Activated naive CD4-positive, alpha-beta T cell (primary cell): Measurements from ENCODE around the gene TAOK3.
"Not testable (repeated sequence)": the region's sequence is repeated elsewhere in the genome, so short reads cannot be mapped to it uniquely, and the experiment has no call there.

Experiments
- DNase-seq, 4 experiments: peaks; one replicate each; lab custom pipeline; 2025; lab: John Stamatoyannopoulos, UW

TAOK3 gene

DNA sequence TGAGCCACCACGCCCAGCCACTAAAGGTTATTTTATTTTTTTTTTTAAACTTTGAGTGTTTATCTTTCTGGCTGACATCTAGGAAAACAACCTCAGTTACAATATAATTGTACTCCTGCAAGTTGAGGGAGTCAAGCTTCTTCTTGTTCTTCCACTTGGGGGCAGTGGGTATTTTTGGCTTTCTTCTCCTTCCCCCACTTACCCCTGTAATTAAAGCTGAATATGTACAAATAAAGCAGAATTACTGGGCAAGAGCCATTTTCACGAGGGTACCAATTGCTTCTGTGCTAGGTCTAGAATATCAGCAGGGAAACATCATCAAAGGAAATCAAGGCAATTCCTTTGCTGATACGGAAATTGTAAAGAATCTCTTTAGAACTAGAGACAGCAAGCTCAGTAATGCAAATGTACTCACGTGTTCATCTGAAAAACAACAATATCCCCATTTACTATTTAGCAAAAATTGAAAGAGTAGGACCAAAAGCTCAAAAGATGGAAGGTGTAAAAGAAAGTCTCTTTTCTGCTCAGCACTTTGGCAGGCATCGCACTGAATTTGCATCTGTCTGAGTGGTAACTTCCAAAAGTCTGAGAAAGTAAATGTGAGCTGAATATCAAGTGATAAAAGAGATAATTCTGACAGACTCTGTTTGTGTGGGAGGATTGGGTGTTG is 72.8 kb downstream of the TAOK3 start:
- no peak for DNase-seq

DNA sequence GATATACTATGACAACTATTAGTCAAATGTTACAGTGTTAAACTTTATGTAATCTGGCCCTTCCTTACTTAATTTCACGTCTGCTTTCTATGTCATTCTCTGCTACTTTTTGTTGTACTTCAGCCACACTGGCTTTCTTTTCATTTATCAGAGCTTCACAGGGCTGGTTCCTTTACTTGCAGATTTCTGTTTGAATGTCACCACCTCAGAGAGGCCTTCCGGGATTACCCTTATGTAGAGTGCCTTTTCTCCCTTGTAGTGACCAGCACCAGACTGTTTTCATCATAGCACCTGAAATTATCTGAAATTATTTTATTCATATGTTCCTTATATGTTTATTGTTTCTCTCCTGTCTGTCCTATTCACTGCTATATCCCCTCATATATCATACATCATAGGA is 75.4 kb downstream of the TAOK3 start:
- no peak for DNase-seq

DNA sequence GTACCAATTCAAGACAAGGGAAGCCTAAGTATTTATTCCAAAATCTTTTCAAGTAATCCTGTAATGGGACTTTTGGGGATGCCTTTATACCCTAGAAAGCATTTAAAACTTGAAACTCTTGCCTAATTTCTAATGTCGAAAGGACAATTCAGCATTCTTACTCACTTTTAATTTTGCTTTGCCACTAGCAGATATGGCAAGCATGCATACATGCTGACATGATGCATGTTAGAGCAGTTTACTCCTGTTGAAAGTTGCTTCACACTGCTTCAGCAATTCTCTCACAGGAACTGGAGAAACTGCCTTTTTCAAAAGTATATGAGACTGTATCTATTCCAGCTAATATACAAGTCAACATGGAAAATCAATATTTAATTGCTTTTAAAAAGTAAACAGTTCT is 79.9 kb downstream of the TAOK3 start:
- no peak for DNase-seq

DNA sequence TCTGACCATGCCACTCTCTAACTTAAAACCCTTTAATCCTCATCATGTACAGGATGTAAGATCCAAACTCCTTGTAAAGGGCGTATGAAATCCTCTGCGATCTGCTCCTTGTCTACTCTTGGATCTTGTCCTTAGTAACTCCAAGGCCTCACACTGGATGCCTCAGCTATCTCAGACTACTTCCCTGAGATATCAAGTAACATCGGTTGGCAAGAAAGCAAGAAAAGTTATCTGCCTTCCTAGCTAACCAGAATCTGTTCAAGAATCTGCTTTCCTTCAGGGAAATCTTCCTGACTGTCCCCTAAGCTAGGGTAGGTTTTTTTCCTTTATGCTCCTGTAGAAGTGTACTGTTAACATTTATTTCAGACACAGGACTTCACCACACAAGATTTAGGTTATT is 82.6 kb downstream of the TAOK3 start:
- no peak for DNase-seq

DNA sequence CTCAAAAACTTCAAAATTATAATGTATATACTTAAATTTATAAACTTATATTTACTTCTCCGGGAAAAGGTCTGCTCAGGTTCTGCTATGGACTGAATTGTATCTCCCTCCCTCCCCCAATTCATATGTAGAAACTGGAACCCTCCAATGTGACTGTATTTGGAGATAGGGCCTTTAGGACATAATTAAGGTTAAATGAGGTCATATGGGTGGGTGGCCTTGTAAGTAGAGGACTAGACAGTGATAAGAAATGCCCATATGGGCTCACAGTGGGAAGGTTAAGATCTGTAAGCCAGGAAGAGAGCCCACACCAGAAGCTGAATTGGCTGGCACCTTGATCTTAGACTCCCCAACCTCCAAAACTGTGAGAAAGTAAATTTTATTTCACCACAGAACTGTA is 84.5 kb downstream of the TAOK3 start:
- DNase-seq = no peak

DNA sequence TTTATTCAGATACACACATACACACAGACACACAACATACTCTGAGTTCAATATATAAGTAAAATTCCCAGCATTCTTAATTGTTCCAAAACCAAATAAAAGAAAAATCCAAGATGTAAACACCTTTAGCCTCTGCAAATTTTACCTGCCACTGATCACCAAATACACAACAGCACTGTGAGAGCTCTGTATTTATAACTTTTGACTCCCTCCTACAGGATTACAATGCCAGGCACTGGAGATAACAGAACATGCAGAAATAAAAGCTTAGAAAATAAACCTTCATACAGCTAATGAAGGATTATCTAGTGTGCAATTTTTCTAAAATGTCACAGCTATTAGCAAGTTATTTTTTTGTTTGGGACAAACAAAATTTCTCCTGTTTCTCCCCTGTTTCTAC is 85.0 kb downstream of the TAOK3 start:
- DNase-seq = no peak

DNA sequence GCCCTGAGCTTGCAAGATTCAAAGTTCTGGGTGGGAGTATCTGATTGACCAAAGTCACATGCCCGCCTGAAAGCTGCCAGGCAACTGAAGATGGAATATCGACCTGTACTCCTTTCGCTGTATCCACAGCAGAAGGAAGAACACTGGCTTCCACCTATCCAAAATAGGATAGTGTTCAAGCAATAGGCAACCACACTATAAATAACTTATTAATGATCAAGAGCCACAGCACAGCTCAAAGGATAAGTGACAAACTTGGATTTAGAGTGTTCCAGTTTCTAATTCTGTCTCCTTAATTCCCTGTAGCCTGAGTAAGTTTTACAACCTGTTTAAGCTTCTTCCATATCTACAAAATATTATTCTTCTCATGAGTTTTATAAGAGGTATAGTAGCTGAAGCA is 89.9 kb downstream of the TAOK3 start:
- DNase-seq = no peak

DNA sequence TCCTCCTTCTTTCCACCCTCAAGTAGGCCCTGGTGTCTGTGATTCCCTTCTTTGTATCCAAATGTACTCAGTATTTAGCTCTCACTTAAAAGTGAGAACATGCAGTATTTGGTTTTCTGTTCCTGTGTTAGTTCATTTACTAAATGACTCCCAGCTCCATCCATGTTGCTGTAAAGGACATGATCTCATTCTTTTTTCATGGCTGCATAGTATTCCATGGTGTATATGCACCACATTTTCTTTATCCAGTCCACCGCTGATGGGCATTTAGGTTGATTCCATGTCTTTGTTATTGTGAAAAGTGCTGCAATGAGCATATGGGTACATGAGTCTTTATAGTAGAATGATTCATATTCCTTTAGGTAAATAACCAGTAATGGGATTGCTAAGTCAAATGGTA is 94.4 kb downstream of the TAOK3 start:
- not testable (repeated sequence) for DNase-seq

DNA sequence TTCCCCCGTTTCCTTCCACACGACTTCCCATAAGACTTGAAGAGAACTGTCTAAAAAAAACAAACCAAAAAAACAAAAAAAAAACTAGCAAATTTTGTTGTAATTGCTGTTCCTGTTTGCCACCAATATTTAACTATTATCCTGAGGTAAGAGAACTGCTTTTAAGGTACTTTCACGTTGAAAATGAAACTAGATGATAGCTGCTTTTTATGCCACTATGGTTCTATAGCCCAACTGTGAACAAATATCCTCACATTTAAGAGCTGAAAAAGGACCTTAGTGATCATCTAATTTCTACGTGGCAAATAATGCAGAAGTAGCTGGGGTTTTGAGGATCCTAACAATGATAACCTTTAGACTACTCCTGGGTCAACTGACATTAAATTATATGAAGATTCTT is 98.6 kb downstream of the TAOK3 start:
- no peak for DNase-seq

DNA sequence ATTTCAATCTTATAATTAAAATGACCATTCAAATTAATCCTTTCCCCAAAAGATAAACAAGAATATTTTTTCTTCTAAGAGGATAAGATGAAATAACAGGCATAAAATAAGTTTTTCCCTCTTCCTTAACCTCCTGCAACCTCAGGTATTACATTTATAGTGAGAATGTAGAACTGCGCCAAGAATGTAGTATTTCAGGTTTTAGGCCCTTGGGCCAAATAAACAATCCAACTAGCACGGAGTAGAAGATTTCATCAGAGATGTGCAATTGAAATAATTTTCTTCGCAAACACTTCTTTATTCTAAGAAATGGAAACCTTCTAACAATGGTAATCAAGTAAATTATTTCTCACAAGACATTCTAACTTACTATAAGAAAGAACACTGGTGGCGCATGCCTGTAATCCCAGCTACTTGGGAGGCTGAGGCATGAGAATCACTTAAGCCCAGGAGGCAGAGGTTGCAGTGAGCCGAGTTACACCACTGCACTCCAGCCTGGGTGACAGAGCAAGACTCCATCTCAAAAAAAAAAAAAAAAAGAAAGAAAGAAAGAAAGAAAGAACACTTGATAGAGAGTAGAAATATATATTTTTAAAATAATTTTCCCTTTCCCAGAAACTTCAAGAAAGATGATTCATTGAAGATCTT is 100.8 kb downstream of the TAOK3 start:
- no peak for DNase-seq

DNA sequence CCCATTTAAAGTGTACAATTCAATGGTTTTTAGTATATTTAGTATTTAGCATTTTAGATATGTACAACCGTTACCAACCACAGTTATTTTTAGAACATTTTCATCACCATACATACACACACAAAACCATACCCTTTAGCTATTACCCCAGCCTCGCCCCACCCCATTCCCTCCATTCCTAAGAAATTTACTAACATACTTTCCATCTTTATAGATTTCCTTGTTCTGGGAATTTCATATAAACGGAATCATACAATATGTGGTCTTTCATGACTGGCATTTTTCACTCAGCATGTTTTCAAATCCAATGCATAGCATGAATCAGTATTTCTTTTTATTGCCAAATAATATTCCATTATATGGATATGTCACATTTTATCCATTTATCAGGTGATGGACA is 101.5 kb downstream of the TAOK3 start:
- no peak for DNase-seq

DNA sequence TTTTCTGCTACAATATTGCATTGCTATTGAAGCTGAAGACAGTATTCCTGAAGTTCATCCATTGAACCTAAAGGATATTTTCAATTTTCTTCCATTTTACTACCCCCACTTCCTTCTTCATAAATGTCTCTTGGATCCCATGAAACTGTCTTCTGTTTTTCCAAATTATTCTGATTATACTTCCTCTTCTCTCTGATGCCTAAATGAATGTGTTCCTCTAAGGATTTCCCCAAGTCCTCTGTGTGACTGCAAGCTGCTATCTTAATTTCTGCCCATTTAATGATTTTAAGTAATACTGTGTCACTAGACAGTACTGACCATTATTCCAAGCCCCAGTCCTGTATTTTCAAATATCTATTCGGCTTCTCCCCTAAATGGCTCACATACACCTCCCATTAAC is 102.9 kb downstream of the TAOK3 start:
- DNase-seq = no peak

DNA sequence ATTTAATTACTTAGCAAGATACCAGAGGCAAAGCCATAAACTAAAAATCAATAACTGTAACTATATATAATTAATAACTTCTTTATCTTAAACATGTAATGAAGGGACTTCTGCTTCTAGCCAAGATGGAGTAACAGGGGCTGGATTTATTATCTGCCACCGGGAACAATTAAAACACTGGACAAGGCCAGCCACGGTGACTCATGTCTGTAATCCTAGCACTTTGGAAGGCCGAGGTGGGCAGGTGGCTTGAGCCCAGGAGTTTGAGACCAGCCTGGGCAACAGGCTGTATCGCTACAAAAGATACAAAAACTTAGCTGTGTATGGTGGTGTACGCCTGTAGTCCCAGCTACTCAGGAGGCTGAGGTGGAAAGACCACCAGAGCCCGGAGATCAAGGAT is 113.6 kb downstream of the TAOK3 start:
- DNase-seq = no peak

DNA sequence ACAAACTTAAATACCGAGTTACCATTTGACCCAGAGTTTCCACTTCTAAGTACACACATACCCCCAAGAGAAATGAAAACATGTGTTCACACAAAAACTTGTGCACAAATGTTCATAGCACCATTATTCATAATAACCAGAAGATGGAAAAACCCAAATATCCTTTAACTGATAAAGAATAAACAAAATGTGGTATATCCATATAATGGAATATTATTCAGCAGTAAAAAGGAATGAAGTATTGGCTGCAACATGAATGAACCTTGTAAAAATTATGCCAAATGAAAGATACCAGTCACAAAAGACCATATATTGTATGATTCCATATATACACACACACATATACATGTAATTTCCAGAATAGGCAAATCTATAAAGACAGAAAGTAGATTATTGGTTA is 116.4 kb downstream of the TAOK3 start:
- DNase-seq = no peak

DNA sequence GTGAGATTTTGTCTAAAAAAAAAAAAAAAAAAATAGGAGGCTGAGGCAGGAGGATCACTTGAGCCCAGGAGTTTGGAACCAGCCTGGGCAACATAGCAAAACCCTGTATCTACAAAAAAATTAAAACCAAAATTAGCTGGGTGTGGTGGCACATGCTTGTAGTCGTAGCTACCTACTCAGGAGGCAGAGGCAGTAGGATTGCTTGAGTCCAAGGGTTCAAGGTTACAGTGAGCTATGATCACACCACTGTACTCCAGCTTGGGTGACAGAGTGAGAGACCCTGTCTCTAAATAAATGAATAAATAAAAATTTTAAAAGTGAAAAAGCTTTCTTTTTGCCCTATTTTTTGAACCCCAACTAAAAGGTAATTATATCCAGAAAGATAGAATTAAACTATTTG is 123.2 kb downstream of the TAOK3 start:
- no peak for DNase-seq

DNA sequence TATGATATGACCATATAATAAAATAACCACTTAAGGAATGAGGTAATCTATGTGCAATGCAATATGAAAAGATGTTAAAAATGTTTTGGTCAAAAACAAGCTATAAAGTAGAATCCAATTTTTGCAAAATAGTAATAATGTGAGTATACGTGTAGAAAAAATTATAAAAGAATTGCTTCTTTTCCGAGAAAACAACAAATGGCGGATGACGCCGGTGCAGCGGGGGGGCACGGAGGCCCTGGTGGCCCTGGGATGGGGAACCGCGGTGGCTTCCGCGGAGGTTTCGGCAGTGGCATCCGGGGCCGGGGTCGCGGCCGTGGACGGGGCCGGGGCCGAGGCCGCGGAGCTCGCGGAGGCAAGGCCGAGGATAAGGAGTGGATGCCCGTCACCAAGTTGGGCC is 126.8 kb downstream of the TAOK3 start:
- not testable (repeated sequence) for DNase-seq

DNA sequence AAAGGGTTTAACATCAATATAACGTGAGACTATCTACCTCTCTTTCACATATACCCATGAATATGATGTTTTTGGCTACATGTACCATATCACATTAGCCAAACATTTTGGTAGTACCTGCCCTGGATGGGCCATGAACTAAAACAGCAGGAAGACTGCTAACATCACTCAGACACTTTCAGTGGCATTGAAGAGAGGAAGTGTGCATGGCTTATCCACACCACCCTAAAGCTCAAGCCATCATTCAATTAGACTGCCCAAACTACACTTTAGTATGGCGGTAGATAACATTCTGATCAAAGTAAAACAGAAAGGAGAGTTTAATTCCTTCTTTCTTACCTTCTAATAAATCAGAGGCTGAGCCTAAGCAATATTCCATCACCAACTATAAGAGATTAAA is 133.8 kb downstream of the TAOK3 start:
- DNase-seq = no peak

DNA sequence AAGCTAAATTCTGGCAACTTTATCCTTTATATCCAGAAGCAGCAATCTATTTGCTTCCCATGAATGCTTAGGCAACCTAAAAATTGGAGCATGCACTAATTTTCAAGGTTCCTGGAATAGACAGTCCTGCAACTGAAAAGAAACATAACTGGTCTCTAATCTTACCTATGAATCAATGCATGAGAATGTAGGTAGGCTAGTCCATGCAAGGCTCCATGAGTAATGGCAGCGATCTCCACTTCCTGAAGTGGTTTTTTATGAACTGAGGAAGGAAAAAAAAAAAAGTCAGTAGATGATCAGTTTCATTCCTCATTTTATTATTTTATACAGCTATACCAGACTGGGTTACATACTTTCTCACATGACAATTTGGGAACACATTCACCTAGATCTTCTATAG is 134.8 kb downstream of the TAOK3 start:
- DNase-seq = no peak

DNA sequence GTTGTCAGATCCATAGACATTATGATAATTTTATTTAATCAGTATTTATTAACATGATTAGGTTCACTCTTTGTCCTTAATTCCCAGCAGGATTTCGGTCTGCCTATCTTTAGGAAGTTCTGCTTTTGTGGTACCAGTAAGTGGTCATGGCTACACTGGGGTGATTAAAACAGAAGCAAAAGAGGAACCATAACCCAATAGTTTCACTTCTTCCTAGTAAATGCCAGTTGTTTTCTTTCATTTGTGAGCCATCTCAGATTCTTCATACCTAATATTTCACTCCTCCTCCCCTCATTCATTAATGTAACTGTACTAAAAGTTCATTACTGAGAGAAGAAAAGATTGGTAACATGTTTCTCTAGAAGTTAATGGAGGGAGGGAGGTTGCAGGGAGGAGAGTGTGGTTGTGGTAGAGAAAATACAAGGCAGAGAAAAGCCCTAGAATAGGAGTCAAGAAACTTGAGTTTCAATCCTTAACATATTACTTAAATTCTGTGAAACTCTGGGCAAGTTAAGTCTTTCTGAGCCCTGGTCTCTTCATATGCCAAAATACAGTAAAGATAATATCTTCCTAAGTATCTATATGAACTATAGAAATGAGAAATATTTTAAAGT is 135.5 kb downstream of the TAOK3 start:
- DNase-seq = no peak

DNA sequence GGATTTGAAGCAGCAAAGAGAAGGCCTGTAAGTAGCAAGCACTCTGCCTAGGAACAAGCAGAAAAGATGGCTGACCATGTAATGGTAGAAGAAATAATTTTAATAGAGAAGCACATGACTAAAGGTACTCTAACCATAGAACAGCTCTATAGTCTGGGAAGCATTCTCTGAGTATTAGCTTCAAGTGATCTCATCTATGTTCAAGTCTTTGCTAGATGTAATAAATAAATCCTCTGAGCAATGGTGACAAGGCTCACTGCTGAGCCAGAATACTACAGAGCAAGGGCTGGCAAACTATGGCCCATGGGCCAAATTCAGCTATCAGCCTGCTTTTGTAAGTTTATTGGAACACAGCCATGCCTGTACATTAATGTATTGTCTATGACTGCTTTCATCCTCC is 152.0 kb downstream of the TAOK3 start:
- DNase-seq = no peak

DNA sequence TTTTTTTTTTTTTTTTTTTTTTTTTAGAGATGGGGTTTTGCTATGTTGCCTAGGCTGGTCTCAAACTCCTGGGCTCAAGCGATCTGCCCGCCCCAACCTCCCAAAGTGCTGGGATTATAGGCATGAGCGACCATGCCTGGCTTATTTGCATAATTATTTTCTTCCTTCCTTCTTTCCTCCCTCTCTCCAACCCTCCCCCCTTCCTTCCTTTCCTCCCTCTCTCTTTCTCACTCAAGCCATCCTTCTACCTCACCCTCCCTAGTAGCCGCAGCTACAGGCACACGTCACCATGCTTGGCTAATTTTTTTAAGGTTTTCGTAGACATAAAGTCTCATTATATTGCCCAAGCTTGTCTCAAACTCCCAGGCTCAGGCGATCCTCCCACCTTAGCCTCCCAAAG is 152.9 kb downstream of the TAOK3 start:
- no peak for DNase-seq

DNA sequence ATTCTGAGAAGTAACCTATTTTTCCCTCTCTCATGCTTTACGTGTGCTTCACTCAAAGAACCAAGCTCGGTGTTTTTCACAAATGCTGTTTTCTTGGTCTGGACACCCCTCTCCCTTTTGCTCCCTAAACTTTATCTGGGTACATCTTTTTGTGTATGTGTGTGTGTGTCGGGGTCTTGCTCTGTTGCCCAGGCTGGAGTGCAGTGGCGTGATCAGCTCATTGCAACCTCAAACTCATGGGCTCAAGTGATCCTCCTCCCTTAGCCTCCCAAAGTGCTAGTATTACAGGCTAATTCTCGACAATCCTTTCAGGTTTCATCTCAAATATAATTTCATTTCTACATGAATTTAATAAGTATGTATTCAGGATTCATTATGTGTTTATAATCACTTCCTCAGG is 153.6 kb downstream of the TAOK3 start:
- DNase-seq = no peak

DNA sequence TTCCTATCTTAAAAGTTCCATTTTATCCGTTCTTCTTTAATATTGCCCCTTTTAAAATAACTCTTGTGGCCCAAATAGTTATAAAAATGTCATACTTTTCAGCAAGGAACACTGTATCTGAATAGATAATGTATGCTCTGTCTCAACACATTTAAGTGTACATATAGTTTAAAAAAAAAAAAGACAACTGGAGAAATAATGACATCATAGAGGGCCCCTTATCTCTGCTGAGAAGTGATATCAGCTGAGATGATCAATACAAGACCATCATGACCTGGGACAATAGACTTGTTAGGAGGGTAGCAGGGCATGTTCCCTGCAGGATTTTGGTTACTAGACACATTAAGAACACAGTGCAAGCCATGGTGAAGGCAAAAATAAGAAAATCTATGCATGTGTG is 159.3 kb downstream of the TAOK3 start:
- no peak for DNase-seq

DNA sequence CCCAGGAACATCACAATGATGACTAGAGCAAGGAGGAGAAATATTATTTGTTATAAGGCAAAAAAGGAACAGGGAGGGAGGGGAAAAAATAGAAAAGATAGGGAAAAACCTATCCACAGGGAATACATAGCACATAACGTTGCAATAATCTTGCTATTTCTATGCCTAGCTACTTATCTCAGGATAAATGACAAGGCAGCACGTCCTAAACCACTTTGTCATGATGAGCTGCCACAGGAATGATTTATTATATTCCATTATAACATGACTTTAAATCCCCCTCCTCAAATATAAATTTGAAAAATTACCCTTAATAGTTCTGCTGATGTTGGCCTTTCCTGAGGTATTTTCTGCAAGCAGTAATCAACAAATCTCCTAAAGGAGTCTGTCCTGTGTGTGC is 160.1 kb downstream of the TAOK3 start:
- DNase-seq = no peak
